Colonic mucosa (tissue), 4 donors: Measurements from ENCODE around the gene SLC15A2. TPM values are rescaled to one million over a fixed set of nuclear protein-coding genes. Genes with fewer than 3 reads are reported as not detected.
"Not testable (repeated sequence)": the region's sequence is repeated elsewhere in the genome, so short reads cannot be mapped to it uniquely, and the experiment has no call there.

Experiments
- DNase-seq: peaks from one replicate; pipeline ENCODE4 v3.0.0-alpha.2; 2020
- H3K27ac ChIP-seq: fragments of 200-600 bp; one replicate; pipeline ENCODE4 v1.8.0; 2021
- H3K27me3 ChIP-seq: fragments of 200-600 bp; one replicate; pipeline ENCODE4 v1.8.0; 2021
- H3K36me3 ChIP-seq: fragments of 200-600 bp; one replicate; pipeline ENCODE4 v1.8.0; 2021
- H3K4me1 ChIP-seq: fragments of 200-600 bp; one replicate; pipeline ENCODE4 v1.8.0; 2021; ENCODE audit warnings: mild to moderate bottlenecking
- H3K4me3 ChIP-seq: fragments of 200-600 bp; one replicate; pipeline ENCODE4 v1.8.0; 2021
- H3K9ac ChIP-seq, 2 donors: one replicate each; pipeline ENCODE4 v1.7.0; 2013; ENCODE audit warnings: control low read depth in 2 of 2, low read depth in 2 of 2, low read length in 2 of 2
- H3K9me3 ChIP-seq: fragments of 200-600 bp; one replicate; pipeline ENCODE4 v1.8.0; 2021
- intact Hi-C: fragments of 100-400 bp; cut with DNase I; formaldehyde crosslinking; loops from one replicate; pipeline ENCODE4 v1.14.1; 2022
- total RNA-seq, 2 donors: library from RNA; stranded (reverse); fragmentation: NEBNext Ultra II Directional in 1 of 2; extraction: Animal tissue kit (Norgen Biotek cat#: 25700) in 1 of 2; gene quantifications; one replicate each; pipeline ENCODE4 v1.2.1, GENCODE V29; 2021
- TF ChIP-seq, protein P1 (sequence below): fragments of 200-600 bp; IDR thresholded peaks from one replicate; pipeline ENCODE4 v1.8.0; 2022; ENCODE audit warnings: antibody characterized with exemption, mild to moderate bottlenecking
- donor health status: healthy.
- donor health status: DM: no; HTN: no; CAD: no.
- donor health status: DM: no; HTN: no; CAD: no.

The SLC15A2 gene, protein sequence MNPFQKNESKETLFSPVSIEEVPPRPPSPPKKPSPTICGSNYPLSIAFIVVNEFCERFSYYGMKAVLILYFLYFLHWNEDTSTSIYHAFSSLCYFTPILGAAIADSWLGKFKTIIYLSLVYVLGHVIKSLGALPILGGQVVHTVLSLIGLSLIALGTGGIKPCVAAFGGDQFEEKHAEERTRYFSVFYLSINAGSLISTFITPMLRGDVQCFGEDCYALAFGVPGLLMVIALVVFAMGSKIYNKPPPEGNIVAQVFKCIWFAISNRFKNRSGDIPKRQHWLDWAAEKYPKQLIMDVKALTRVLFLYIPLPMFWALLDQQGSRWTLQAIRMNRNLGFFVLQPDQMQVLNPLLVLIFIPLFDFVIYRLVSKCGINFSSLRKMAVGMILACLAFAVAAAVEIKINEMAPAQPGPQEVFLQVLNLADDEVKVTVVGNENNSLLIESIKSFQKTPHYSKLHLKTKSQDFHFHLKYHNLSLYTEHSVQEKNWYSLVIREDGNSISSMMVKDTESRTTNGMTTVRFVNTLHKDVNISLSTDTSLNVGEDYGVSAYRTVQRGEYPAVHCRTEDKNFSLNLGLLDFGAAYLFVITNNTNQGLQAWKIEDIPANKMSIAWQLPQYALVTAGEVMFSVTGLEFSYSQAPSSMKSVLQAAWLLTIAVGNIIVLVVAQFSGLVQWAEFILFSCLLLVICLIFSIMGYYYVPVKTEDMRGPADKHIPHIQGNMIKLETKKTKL
- 1 to 10 TPM; 1.4 to 3.1 TPM for total RNA-seq

DNA sequence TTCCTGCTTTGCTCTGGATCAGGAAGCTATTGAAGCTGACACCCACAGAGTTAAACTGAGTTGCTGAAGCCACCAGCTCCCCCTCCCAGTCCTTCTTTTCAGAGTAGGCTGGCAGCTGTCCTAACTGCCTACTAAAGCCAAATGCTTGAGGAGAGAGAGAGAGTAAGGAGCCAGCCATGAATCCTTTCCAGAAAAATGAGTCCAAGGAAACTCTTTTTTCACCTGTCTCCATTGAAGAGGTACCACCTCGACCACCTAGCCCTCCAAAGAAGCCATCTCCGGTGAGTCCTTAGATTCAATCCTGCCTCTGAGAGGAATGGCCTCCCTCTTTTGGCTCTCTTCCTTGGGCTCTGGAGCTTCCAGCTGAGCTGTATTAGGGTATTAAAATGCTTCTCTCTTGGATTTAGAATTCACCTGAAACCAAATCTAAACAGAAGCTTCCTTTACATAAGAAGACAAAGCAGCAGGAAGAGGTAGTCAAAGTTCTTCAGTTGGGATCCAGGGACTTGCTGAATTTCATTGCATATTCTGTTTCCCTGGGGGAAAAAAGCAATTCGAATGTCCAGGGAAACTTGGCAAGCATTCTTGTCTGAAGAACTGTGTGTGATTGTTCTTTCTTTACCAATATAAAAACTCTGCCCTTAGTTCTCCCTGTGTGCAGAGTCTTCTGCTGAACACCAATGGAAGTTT is at the start of gene SLC15A2:
Gene SLC15A2 (plus strand): TSS at position 101 of the 690 bp plus-strand sequence. CDS start 76 bp downstream, at position 177.
- TF ChIP-seq, protein P1, sequence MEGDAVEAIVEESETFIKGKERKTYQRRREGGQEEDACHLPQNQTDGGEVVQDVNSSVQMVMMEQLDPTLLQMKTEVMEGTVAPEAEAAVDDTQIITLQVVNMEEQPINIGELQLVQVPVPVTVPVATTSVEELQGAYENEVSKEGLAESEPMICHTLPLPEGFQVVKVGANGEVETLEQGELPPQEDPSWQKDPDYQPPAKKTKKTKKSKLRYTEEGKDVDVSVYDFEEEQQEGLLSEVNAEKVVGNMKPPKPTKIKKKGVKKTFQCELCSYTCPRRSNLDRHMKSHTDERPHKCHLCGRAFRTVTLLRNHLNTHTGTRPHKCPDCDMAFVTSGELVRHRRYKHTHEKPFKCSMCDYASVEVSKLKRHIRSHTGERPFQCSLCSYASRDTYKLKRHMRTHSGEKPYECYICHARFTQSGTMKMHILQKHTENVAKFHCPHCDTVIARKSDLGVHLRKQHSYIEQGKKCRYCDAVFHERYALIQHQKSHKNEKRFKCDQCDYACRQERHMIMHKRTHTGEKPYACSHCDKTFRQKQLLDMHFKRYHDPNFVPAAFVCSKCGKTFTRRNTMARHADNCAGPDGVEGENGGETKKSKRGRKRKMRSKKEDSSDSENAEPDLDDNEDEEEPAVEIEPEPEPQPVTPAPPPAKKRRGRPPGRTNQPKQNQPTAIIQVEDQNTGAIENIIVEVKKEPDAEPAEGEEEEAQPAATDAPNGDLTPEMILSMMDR: no peak
- no peaks in the 10 kb centered on the region for H3K27me3 ChIP-seq
- no peaks in the 10 kb centered on the region for H3K9me3 ChIP-seq
- no peak for DNase-seq
- intact Hi-C loops: no loop called here
- H3K27ac ChIP-seq: no peak within 1 kb of the TSS
- H3K36me3 ChIP-seq: no peaks in the 10 kb centered on the region
- no peak within 1 kb of the TSS for H3K4me3 ChIP-seq
- no peaks in the 10 kb centered on the region for H3K4me1 ChIP-seq
- H3K9ac ChIP-seq: no peak within 1 kb of the TSS

DNA sequence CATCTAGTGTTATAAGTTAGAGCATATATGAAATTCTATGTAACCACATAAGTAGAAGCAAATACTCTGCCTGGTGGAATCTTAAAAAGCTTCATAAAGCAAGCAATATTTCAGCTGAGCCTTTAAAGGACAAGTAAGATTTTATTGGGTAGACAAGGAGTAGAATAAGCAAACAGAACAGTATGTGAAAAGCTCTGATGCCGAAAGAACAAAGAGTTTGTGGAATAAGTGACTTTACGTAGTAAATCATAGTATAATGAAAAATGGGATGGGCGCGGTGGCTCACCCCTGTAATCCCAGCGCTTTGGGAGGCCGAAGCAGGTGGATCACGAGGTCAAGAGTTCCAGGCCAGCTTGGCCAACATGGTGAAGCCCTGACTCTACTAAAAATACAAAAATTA is 49.3 kb upstream of the SLC15A2 start:
- DNase-seq: no peak
- H3K9me3 ChIP-seq: no peaks in the 10 kb centered on the region
- TF ChIP-seq, protein P1: no peak
- no peak overlapping the region for H3K4me3 ChIP-seq
- H3K4me1 ChIP-seq: no peaks in the 10 kb centered on the region
- H3K9ac ChIP-seq: no peak overlapping the region
- no peaks in the 10 kb centered on the region for H3K36me3 ChIP-seq
- H3K27me3 ChIP-seq: no peaks in the 10 kb centered on the region
- no peak overlapping the region for H3K27ac ChIP-seq
- intact Hi-C loops: no loop called here

DNA sequence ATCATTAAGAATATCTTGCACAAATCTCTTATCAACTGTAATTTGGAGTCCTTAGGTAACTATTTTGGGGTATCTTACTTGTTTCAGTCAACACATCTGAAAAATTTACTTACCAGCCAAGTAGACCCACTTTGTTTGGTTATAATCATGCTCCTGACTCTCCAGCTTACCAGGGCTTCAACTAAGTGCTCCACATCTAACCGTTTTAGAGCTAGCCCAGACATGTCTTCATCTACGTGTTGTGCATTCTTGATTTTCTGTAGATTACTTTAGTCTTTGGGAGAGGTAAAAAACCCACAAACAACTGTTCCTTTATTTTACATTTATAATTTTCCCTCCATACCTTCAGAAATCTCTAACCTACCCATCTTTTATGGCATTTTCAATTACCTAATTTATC is 41.9 kb upstream of the SLC15A2 start:
- H3K27me3 ChIP-seq: no peaks in the 10 kb centered on the region
- no peaks in the 10 kb centered on the region for H3K36me3 ChIP-seq
- H3K4me3 ChIP-seq: no peak overlapping the region
- no peak for DNase-seq
- no peak overlapping the region for H3K27ac ChIP-seq
- H3K9ac ChIP-seq: no peak overlapping the region
- H3K9me3 ChIP-seq: no peaks in the 10 kb centered on the region
- TF ChIP-seq, protein P1: no peak
- H3K4me1 ChIP-seq: no peaks in the 10 kb centered on the region
- intact Hi-C loops: no loop called here

DNA sequence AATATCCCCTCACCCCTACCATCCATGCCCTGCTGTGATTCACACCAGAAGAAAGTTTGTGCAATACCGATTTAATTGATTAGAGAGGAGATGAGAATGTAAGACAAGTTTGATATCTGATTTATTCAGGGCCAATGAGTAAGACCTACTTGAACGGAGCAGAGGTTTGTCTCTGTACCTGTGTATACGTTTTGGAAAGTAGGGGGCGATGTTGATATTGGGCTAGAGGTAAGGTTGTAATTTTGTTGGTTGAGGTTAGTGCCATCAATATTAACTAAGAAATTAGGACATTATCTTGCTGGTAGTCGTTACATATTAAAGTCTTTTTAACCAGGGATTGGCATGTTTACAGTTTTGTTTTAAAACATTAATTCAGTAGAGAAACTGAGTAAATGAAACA is 38.6 kb upstream of the SLC15A2 start:
- Histone ChIP-seq H3K27me3 (no peaks in the 10 kb centered on the region), H3K27ac (no peak overlapping the region), H3K4me3 (no peak overlapping the region), H3K9me3 (no peaks in the 10 kb centered on the region), H3K36me3 (no peaks in the 10 kb centered on the region), H3K9ac (no peak overlapping the region), H3K4me1 (no peaks in the 10 kb centered on the region)
- TF ChIP-seq, protein P1: peak; percentile 16
- intact Hi-C loops: no loop called here
- no peak for DNase-seq

DNA sequence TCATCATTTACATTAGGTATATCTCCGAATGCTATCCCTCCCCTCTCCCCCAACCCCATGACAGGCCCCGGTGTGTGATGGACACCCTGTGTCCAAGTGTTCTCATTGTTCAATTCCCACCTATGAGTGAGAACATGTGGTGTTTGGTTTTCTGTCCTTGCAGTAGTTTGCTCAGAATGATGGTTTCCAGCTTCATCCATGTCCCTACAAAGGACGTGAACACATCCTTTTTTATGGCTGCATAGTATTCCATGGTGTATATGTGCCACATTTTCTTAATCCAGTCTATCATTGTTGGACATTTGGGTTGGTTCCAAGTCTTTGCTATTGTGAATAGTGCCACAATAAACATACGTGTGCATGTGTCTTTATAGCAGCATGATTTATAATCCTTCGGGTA is 36.4 kb upstream of the SLC15A2 start:
- H3K27ac ChIP-seq, H3K4me3 ChIP-seq, H3K36me3 ChIP-seq, H3K9ac ChIP-seq, H3K4me1 ChIP-seq, H3K9me3 ChIP-seq, intact Hi-C loops, DNase-seq, H3K27me3 ChIP-seq: not testable (repeated sequence)

DNA sequence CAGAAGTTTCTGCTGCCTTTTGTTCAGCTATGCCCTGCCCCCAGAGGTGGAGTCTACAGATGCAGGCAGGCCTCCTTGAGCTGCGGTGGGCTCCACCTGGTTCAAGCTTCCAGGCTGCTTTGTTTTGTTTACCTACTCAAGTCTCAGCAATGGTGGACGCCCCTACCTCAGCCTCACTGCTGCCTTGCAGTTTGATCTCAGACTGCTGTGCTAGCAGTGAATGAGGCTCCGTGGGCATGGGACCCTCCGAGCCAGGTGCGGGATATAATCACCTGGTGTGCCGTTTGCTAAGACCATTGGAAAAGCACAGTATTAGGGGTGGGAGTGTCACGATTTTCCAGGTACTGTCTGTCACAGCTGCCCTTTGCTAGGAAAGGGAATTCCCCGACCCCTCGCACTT is 31.0 kb upstream of the SLC15A2 start:
- H3K9ac ChIP-seq, DNase-seq, H3K36me3 ChIP-seq, H3K4me1 ChIP-seq, H3K27ac ChIP-seq, intact Hi-C loops, H3K9me3 ChIP-seq, H3K4me3 ChIP-seq, H3K27me3 ChIP-seq: not testable (repeated sequence)
